Liver (tissue), 9 donors: Measurements from ENCODE around the gene NKX2-4. TPM values are rescaled to one million over a fixed set of nuclear protein-coding genes. Genes with fewer than 3 reads are reported as not detected.

Source experiments
- DNase-seq: peaks from one replicate; pipeline ENCODE4 v3.0.0-alpha.2; 2017; ENCODE audit warnings: low spot score
- H3K27ac ChIP-seq, 2 donors: one replicate each; pipeline ENCODE4 v1.7.0; 2013; ENCODE audit warnings: inconsistent platforms in 2 of 2, low read length in 2 of 2, control low read depth in 1 of 2, low read depth in 1 of 2, mild to moderate bottlenecking in 1 of 2
- H3K27me3 ChIP-seq, 4 donors: one replicate each; pipeline versions ENCODE4 v1.6.1 to v1.7.0; 2013; ENCODE audit warnings: low read length in 3 of 4, inconsistent platforms in 1 of 4, mild to moderate bottlenecking in 1 of 4, moderate library complexity in 1 of 4; ENCODE audit not compliant: control insufficient read depth in 4 of 4, insufficient read depth in 4 of 4
- H3K36me3 ChIP-seq, 4 donors: one replicate each; pipeline versions ENCODE4 v1.6.1 to v1.7.0; 2013; ENCODE audit warnings: low read length in 3 of 4, mild to moderate bottlenecking in 3 of 4, low read depth in 1 of 4, moderate library complexity in 1 of 4; ENCODE audit not compliant: control insufficient read depth in 4 of 4, insufficient read depth in 3 of 4
- H3K4me1 ChIP-seq, 4 donors: one replicate each; pipeline versions ENCODE4 v1.6.1 to v1.7.0; 2013; ENCODE audit warnings: low read length in 3 of 4, mild to moderate bottlenecking in 3 of 4, moderate library complexity in 1 of 4; ENCODE audit not compliant: control insufficient read depth in 4 of 4, insufficient read depth in 4 of 4
- H3K4me3 ChIP-seq, 3 donors: one replicate each; pipeline versions ENCODE4 v1.6.1 to v1.7.0; 2013; ENCODE audit warnings: low read length in 3 of 3, control low read depth in 1 of 3, low read depth in 1 of 3, mild to moderate bottlenecking in 1 of 3
- H3K9ac ChIP-seq, 2 donors: one replicate each; pipeline ENCODE4 v1.7.0; 2013; ENCODE audit warnings: low read length in 2 of 2, mild to moderate bottlenecking in 2 of 2, moderate library complexity in 2 of 2, control low read depth in 1 of 2, low read depth in 1 of 2
- H3K9me3 ChIP-seq, 4 donors: one replicate each; pipeline versions ENCODE4 v1.6.1 to v1.7.0; 2013; ENCODE audit warnings: low read length in 3 of 4; ENCODE audit not compliant: control insufficient read depth in 4 of 4
- ATF3 ChIP-seq: IDR thresholded peaks from 2 replicates; pipeline ENCODE4 v1.6.1; 2016; ENCODE audit warnings: antibody characterized with exemption
- CTCF ChIP-seq: fragments of 150-350 bp; IDR thresholded peaks from 2 replicates; pipeline ENCODE4 v1.5.1; 2017; ENCODE audit warnings: improper control_type of control experiment, low read depth, low read length; ENCODE audit not compliant: missing input control
- EGR1 ChIP-seq, 2 donors: IDR thresholded peaks; 2 replicates each; pipeline ENCODE4 v1.6.1; 2016 to 2018; ENCODE audit warnings: antibody characterized with exemption in 2 of 2, low read depth in 2 of 2
- FOXA1 ChIP-seq: IDR thresholded peaks from 2 replicates; pipeline ENCODE4 v1.6.1; 2016; ENCODE audit warnings: antibody characterized with exemption
- FOXA2 ChIP-seq: IDR thresholded peaks from 2 replicates; pipeline ENCODE4 v1.6.1; 2016; ENCODE audit warnings: antibody characterized with exemption
- GABPA ChIP-seq, 2 donors: IDR thresholded peaks in 1 of 2; conservative IDR thresholded peaks in 1 of 2; 2 replicates each; pipeline ENCODE4 v1.6.1; 2016; ENCODE audit warnings: antibody characterized with exemption in 2 of 2, mild to moderate bottlenecking in 1 of 2, moderate library complexity in 1 of 2
- HNF4A ChIP-seq, 2 donors: conservative IDR thresholded peaks; 2 replicates each; pipeline ENCODE4 v1.6.1; 2016; ENCODE audit warnings: antibody characterized with exemption in 2 of 2, mild to moderate bottlenecking in 2 of 2
- HNF4G ChIP-seq: IDR thresholded peaks from 2 replicates; pipeline ENCODE4 v1.6.1; 2016; ENCODE audit warnings: antibody characterized with exemption
- JUND ChIP-seq, 2 donors: IDR thresholded peaks; 2 replicates each; pipeline ENCODE4 v1.6.1; 2016; ENCODE audit warnings: antibody characterized with exemption in 2 of 2
- MAX ChIP-seq: IDR thresholded peaks from 2 replicates; pipeline ENCODE4 v1.6.1; 2016; ENCODE audit warnings: antibody characterized with exemption
- NR2F2 ChIP-seq: IDR thresholded peaks from 2 replicates; pipeline ENCODE4 v1.6.1; 2016; ENCODE audit warnings: antibody characterized with exemption
- RAD21 ChIP-seq, 2 donors: IDR thresholded peaks; 2 replicates each; pipeline ENCODE4 v1.6.1; 2016; ENCODE audit warnings: antibody characterized with exemption in 2 of 2, mild to moderate bottlenecking in 2 of 2
- REST ChIP-seq: IDR thresholded peaks from 2 replicates; pipeline ENCODE4 v1.6.1; 2016; ENCODE audit warnings: antibody characterized with exemption, mild to moderate bottlenecking
- RXRA ChIP-seq, 2 donors: IDR thresholded peaks; 2 replicates each; pipeline ENCODE4 v1.6.1; 2017 to 2018; ENCODE audit warnings: antibody characterized with exemption in 2 of 2, mild to moderate bottlenecking in 1 of 2
- SP1 ChIP-seq: IDR thresholded peaks from 2 replicates; pipeline ENCODE4 v1.6.1; 2018; ENCODE audit warnings: antibody characterized with exemption, mild to moderate bottlenecking
- TAF1 ChIP-seq: conservative IDR thresholded peaks from 2 replicates; pipeline ENCODE4 v1.6.1; 2016; ENCODE audit warnings: antibody characterized with exemption, mild to moderate bottlenecking
- YY1 ChIP-seq: IDR thresholded peaks from 2 replicates; pipeline ENCODE4 v1.6.1; 2016; ENCODE audit warnings: antibody characterized with exemption, mild to moderate bottlenecking
- ZBTB33 ChIP-seq: IDR thresholded peaks from 2 replicates; pipeline ENCODE4 v1.6.1; 2016; ENCODE audit warnings: antibody characterized with exemption
- WGBS: extraction: QIAGEN DNeasy Blood & Tissue Kit; methylation state at CpG from one replicate; pipeline ENCODE4 v1.1.7; 2013; 5-methylcytosine and 5-hydroxymethylcytosine counted together
- polyA plus RNA-seq, 2 donors: library from polyadenylated mRNA; stranded (reverse) in 1 of 2; unstranded in 1 of 2; fragments of 200-250 nt in 1 of 2; fragments of >200 nt in 1 of 2; fragmentation: Nextera tagmentation in 1 of 2; extraction: Ambion mirVana in 1 of 2; gene quantifications; one replicate each; pipeline versions ENCODE4 v1.2.1 to v1.2.3, GENCODE V29; 2013 to 2015
- total RNA-seq, 2 donors: library from RNA; depleted of rRNA; stranded (reverse); fragments of >200 nt; gene quantifications; one replicate each; pipeline ENCODE4 v1.2.3, GENCODE V29; 2014
- donor health status: healthy.
- donor health status: healthy.
- donor health status: healthy.
- donor health status: healthy.
- donor health status: healthy.

The NKX2-4 gene
- total and polyA plus RNA-seq, 4 donors = not detected

- Histone ChIP-seq H3K4me1 (peaks cover 2 to 19% (median 14%) of the 10 kb centered on the region in 4 donors), H3K36me3 (no peaks in the 10 kb centered on the region), H3K4me3 (no peak overlapping the region), H3K9ac (no peak overlapping the region), H3K27me3 (peaks cover 2 to 27% (median 14%) of the 10 kb centered on the region in 4 donors), H3K9me3 (peaks cover 0 to 16% (median 0%) of the 10 kb centered on the region in 4 donors), H3K27ac (no peak overlapping the region)
- TF ChIP-seq HNF4G = no peak
- no peak for TF ChIP-seq GABPA (IDR thresholded peaks at IDR 0.05 in 1 of 2, conservative IDR thresholded peaks at IDR 0.05 in 1 of 2)
- no peak for TF ChIP-seq NR2F2
- no peak for TF ChIP-seq CTCF
- TF ChIP-seq RXRA (IDR thresholded peaks at IDR 0.05) = no peak
- no peak for TF ChIP-seq ATF3
- no peak for TF ChIP-seq FOXA1
- no peak for TF ChIP-seq FOXA2
- TF ChIP-seq HNF4A (conservative IDR thresholded peaks at IDR 0.05) = no peak
- no peak for TF ChIP-seq YY1
- no peak for TF ChIP-seq TAF1
- no peak for DNase-seq
- 25% methylated on average over 5 of the region's 5 CpGs for WGBS
These were observed 1.7 kb upstream of the NKX2-4 start for GRCh38 chr20:21399005-21399475.

- H3K36me3 ChIP-seq = no peaks in the 10 kb centered on the region
- H3K27ac ChIP-seq = no peak overlapping the region
- peaks cover 2 to 19% (median 14%) of the 10 kb centered on the region in 4 donors for H3K4me1 ChIP-seq
- TF ChIP-seq YY1 = no peak
- TF ChIP-seq FOXA2 = no peak
- no peak for TF ChIP-seq SP1
- TF ChIP-seq HNF4A (conservative IDR thresholded peaks at IDR 0.05) = no peak
- no peak for TF ChIP-seq GABPA (IDR thresholded peaks at IDR 0.05 in 1 of 2, conservative IDR thresholded peaks at IDR 0.05 in 1 of 2)
- TF ChIP-seq ATF3 = no peak
- no peak for TF ChIP-seq MAX
- no peak for TF ChIP-seq REST
- TF ChIP-seq RAD21 (IDR thresholded peaks at IDR 0.05) = no peak
- TF ChIP-seq EGR1 (IDR thresholded peaks at IDR 0.05; ENCODE audit: low read depth in 2 of 2) = no peak
- TF ChIP-seq NR2F2 = no peak
- no peak for TF ChIP-seq TAF1
- TF ChIP-seq ZBTB33 = no peak
- TF ChIP-seq JUND (IDR thresholded peaks at IDR 0.05) = no peak
- TF ChIP-seq FOXA1 = no peak
- TF ChIP-seq CTCF = no peak
- DNase-seq = no peak
- peaks cover 0 to 16% (median 0%) of the 10 kb centered on the region in 4 donors for H3K9me3 ChIP-seq
- WGBS = 22% methylated on average over 10 of the region's 10 CpGs
- H3K27me3 ChIP-seq = peaks cover 2 to 32% (median 14%) of the 10 kb centered on the region in 4 donors
- no peak overlapping the region for H3K9ac ChIP-seq
- H3K4me3 ChIP-seq = no peak overlapping the region
These were observed 1.0 kb upstream of the NKX2-4 start for GRCh38 chr20:21398109-21399004.
